Natural killer cell treated with Interleukin-12 subunit alpha and Interleukin-12 subunit beta and Interleukin-15 and Interleukin-18, amount 100 ng/mL, for 72 hours (primary cell): ENCODE data around the gene CYP3A7. TPM values are rescaled to one million over a fixed set of nuclear protein-coding genes. Genes with fewer than 3 reads are reported as not detected.
"Not testable (repeated sequence)": the region's sequence is repeated elsewhere in the genome, so short reads cannot be mapped to it uniquely, and the experiment has no call there.

ENCODE experiments used
- ATAC-seq, 2 donors: fragments of 150-1000 bp; cut with Tn5 transposase in 1 of 2; sonication (Bioruptor Pico), chemical (Tn5 transposase) in 1 of 2; 2 replicates each; pipeline ENCODE4 v1.10.0; 2021
- DNase-seq: peaks from one replicate; pipeline ENCODE4 v3.0.0; 2022; ENCODE audit warnings: low spot score
- H3K27ac Mint-ChIP-seq, 2 donors: 1 replicate in 1 of 2; 2 replicates in 1 of 2; pipeline ENCODE4 v1.8.0; 2022; ENCODE audit warnings: mixed read lengths in 2 of 2, mild to moderate bottlenecking in 1 of 2, moderate library complexity in 1 of 2
- H3K27me3 Mint-ChIP-seq, 2 donors: 1 replicate in 1 of 2; 2 replicates in 1 of 2; pipeline ENCODE4 v1.8.0; 2022; ENCODE audit warnings: mixed read lengths in 2 of 2
- H3K36me3 Mint-ChIP-seq: one replicate; pipeline ENCODE4 v1.8.0; 2022; ENCODE audit warnings: mixed read lengths
- H3K4me1 Mint-ChIP-seq, 2 donors: 1 replicate in 1 of 2; 2 replicates in 1 of 2; pipeline ENCODE4 v1.8.0; 2022; ENCODE audit warnings: low read depth in 2 of 2, mixed read lengths in 2 of 2, mild to moderate bottlenecking in 1 of 2
- H3K4me3 Mint-ChIP-seq: one replicate; pipeline ENCODE4 v1.8.0; 2022; ENCODE audit warnings: mixed read lengths
- H3K9me3 Mint-ChIP-seq: 2 replicates; pipeline ENCODE4 v1.8.0; 2022; ENCODE audit warnings: mixed read lengths
- total RNA-seq, 2 donors: library from RNA; stranded (reverse); gene quantifications; one replicate each; pipeline ENCODE4 v1.2.3, GENCODE V29; 2022

Gene CYP3A7
- total RNA-seq, 2 donors from 2014 or later: not detected

- not testable (repeated sequence) for H3K4me3 Mint-ChIP-seq, H3K4me1 Mint-ChIP-seq, DNase-seq, H3K9me3 Mint-ChIP-seq, H3K27ac Mint-ChIP-seq, ATAC-seq
- Mint-ChIP-seq H3K27me3 (peaks cover 13 to 19% of the 10 kb centered on the region in 2 donors), H3K36me3 (peaks cover 16% of the 10 kb centered on the region)
These were observed 49.0 kb downstream of the CYP3A7 start for GRCh38 chr7:99685871-99686608.

DNA sequence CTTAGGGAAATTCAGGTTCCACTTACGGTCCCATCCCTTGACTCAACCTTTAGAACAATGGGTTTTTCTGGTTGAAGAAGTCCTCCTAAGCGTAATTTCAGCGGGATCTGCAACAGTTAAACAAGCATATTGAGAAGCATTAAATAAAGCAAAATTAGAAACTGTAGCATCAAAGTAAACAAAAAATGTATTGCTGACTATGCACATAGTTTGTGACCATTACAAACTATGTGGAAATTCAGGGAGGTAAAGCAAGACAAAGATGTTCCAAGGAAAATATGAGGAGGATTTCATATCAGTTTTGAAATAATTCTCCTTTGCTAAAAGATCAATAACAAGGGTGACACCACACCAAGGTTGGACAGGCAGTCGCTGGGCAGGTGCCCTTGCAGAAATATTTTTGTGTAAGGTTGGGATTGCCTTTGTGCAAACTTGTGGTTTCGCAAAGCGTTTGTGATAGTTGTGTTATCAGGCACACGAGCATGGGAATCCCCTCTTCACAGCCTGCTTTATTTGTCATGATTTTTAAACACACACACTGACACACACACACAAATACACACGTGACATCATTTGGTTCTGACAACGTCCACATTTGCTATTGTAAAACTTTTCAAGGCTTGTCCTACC lies 49.8 kb downstream of the CYP3A7 start:
- H3K27ac Mint-ChIP-seq: no peak overlapping the region
- peaks cover 16% of the 10 kb centered on the region for H3K36me3 Mint-ChIP-seq
- no peaks in the 10 kb centered on the region for H3K4me1 Mint-ChIP-seq
- ATAC-seq (no peak), DNase-seq (no peak)
- peaks cover 13 to 21% of the 10 kb centered on the region in 2 donors for H3K27me3 Mint-ChIP-seq
- no peak overlapping the region for H3K4me3 Mint-ChIP-seq
- H3K9me3 Mint-ChIP-seq: peaks cover 8% of the 10 kb centered on the region

DNA sequence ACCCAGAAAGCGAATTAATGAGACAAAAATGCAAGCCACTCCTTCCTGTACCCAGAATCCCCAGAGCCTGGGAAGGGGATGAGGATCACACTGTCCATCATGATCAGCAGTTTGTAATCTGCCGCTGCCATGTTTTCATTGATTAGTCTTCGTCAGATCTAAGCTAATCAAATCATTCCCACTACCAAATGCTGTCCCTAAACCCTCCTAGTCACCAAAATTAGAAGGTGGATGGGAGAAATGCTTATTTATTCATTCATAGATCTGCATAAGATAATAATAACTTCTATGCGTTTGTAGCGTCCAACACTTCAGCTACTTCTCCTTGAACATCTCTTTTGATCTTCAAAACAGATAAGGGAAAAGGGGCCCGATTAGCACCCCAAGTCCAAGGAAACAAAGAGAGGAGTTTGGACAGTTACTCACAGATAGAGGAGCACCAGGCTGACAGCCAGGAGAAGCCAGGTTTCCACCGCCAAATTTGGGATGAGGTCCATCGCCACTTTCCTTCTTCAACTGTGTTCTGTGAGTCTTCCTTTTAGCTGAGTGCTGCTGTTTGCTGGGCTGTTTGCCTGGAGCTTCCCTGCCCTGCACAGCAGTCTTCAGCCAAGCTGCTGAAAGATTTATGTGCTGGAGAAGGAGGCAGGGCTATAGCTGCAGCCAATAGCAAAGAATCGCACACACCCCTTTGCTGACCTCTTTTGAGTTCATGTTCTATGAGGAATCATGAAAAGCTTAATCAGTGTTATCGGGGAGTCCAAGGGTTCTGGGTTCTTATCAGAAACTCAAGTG lies 55.4 kb downstream of the CYP3A7 start, which contains the start of gene CYP3A5:
Gene CYP3A5 (minus strand): TSS at position 597 of the 792 bp plus-strand sequence. CDS start 100 bp downstream, at position 497.
- Mint-ChIP-seq H3K9me3 (no peaks in the 10 kb centered on the region), H3K27ac (no peak within 1 kb of the TSS), H3K4me1 (peaks cover 3 to 9% of the 10 kb centered on the region in 2 donors), H3K4me3 (no peak within 1 kb of the TSS), H3K27me3 (peaks cover 0 to 11% of the 10 kb centered on the region in 2 donors), H3K36me3 (no peaks in the 10 kb centered on the region)
- ATAC-seq: no peak
- DNase-seq: no peak

- H3K27me3 Mint-ChIP-seq: peaks cover 0 to 11% of the 10 kb centered on the region in 2 donors
- no peak overlapping the region for H3K27ac Mint-ChIP-seq
- DNase-seq (no peak), ATAC-seq (no peak)
- H3K36me3 Mint-ChIP-seq: no peaks in the 10 kb centered on the region
- H3K9me3 Mint-ChIP-seq: no peaks in the 10 kb centered on the region
- peaks cover 3 to 9% of the 10 kb centered on the region in 2 donors for H3K4me1 Mint-ChIP-seq
- no peak overlapping the region for H3K4me3 Mint-ChIP-seq
These were observed 56.0 kb downstream of the CYP3A7 start for GRCh38 chr7:99679032-99679399.

DNA sequence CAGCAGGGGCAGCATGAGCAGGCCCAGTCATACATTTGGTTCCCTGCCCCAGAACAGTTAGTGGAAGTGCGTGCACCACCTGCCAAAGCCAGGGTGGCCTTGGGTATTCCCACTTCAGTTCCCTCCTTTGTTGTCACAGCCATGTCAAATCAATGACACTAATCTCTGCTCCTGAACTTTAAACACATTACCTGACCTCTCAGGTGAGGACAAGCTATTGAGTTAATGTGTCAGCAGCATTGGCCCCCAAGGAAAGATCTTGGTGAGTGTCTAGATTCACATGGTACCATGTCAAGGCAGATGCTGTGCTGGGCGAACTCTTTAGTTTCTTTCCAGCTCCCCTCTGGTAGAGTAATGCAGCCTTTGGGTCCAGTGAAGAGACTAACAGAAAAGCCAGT lies 57.3 kb downstream of the CYP3A7 start:
- Mint-ChIP-seq H3K4me3 (no peak overlapping the region), H3K4me1 (peaks cover 3 to 9% of the 10 kb centered on the region in 2 donors), H3K9me3 (no peaks in the 10 kb centered on the region), H3K27me3 (peaks cover 0 to 7% of the 10 kb centered on the region in 2 donors), H3K36me3 (no peaks in the 10 kb centered on the region), H3K27ac (no peak overlapping the region)
- no peak for ATAC-seq
- DNase-seq: no peak

- ATAC-seq (no peak), DNase-seq (no peak)
- H3K36me3 Mint-ChIP-seq: no peaks in the 10 kb centered on the region
- no peaks in the 10 kb centered on the region for H3K9me3 Mint-ChIP-seq
- H3K4me3 Mint-ChIP-seq: no peak overlapping the region
- H3K27me3 Mint-ChIP-seq: peaks cover 0 to 6% of the 10 kb centered on the region in 2 donors
- no peak overlapping the region for H3K27ac Mint-ChIP-seq
- H3K4me1 Mint-ChIP-seq: peaks cover 3 to 9% of the 10 kb centered on the region in 2 donors
These were observed 57.9 kb downstream of the CYP3A7 start for GRCh38 chr7:99677013-99677647.

DNA sequence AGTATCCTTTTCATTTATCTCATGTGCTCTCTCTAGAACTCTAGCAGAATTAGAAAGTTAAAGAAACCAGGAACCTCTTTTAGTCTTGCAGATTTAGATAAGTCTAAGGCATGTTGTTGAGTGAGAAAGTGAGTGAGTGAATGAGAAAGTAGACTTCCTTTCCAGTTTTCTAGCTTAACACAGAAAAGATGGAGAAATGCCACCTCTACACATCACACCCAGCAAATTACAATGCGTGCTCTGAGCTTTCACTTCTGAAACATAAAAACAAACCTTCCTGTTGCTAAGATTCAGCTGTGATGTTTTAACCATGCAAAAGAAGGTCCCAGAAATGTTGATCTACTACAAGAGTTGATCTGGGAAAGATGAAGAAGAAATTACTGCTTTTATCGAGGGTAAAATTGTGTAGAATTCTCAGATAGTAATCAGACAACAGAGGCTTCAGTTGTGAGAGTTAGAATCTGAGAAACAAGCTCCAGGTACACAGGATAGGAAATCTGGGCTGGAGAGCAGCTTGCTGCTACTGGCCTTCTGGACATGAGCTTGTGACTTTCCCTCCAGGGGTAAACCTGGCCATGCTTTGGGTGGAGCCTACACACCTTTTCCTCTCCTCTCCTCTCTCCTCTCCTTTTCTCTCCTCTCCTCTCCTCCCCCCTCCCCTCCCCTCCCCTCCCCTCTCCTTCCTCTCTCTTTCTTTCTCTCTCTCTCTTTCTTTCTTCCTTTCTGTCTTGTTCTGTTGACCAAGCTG lies 59.8 kb downstream of the CYP3A7 start:
- H3K4me3 Mint-ChIP-seq: no peak overlapping the region
- H3K36me3 Mint-ChIP-seq: no peaks in the 10 kb centered on the region
- ATAC-seq (no peak), DNase-seq (no peak)
- peaks cover 0 to 1% of the 10 kb centered on the region in 2 donors for H3K27me3 Mint-ChIP-seq
- peaks cover 3 to 9% of the 10 kb centered on the region in 2 donors for H3K4me1 Mint-ChIP-seq
- H3K9me3 Mint-ChIP-seq: no peaks in the 10 kb centered on the region
- H3K27ac Mint-ChIP-seq: peak overlapping the region in 1 of 2 donors; percentile 62

DNA sequence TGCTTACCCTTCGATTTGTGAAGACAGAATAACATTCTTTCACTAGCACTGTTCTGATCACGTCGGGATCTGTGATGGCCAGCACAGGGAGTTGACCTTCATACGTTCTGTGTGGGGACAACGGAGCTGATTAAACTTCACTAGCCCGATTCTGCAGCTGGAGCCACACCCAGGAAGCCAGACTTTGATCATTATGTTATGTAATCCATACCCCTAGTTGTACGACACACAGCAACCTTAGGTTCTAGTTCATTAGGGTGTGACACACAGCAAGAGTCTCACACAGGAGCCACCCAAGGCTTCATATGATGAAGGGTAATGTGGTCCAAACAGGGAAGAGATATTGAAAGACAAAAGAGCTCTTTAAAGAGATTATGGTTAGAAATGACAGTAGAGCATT lies 62.4 kb downstream of the CYP3A7 start:
- peaks cover 3 to 9% of the 10 kb centered on the region in 2 donors for H3K4me1 Mint-ChIP-seq
- no peak for ATAC-seq
- no peak for DNase-seq
- no peak overlapping the region for H3K4me3 Mint-ChIP-seq
- no peaks in the 10 kb centered on the region for H3K27me3 Mint-ChIP-seq
- no peak overlapping the region for H3K27ac Mint-ChIP-seq
- no peaks in the 10 kb centered on the region for H3K36me3 Mint-ChIP-seq
- no peaks in the 10 kb centered on the region for H3K9me3 Mint-ChIP-seq

DNA sequence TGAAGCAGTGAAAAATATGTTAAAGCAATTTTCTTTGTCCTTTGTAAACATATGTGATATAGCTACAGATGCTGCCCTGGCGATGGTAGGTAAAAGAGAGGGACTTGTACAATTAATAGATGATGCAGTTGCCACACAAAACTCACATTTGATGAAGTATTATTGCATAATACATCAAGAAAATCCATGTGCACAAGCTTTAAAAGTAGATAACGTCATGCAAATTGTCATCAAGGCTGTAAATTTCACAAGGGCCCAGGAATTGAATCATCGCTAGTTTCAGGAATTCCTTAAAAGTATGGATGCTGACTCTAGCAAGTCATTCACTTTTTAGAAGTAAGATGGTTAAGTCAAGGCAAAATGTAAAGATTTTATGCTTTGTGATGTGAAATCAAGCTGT lies 65.2 kb downstream of the CYP3A7 start:
- ATAC-seq: no peak
- no peak overlapping the region for H3K27ac Mint-ChIP-seq
- no peaks in the 10 kb centered on the region for H3K27me3 Mint-ChIP-seq
- no peak for DNase-seq
- no peak overlapping the region for H3K4me3 Mint-ChIP-seq
- H3K9me3 Mint-ChIP-seq: no peaks in the 10 kb centered on the region
- H3K36me3 Mint-ChIP-seq: no peaks in the 10 kb centered on the region
- H3K4me1 Mint-ChIP-seq: peaks cover 0 to 1% of the 10 kb centered on the region in 2 donors

GRCh38 chr7:99668541-99668940 lies 66.5 kb downstream of the CYP3A7 start:
- no peak overlapping the region for H3K27ac Mint-ChIP-seq
- H3K9me3 Mint-ChIP-seq: no peaks in the 10 kb centered on the region
- DNase-seq (no peak), ATAC-seq (no peak)
- H3K4me3 Mint-ChIP-seq: no peak overlapping the region
- peaks cover 5% of the 10 kb centered on the region for H3K36me3 Mint-ChIP-seq
- no peaks in the 10 kb centered on the region for H3K27me3 Mint-ChIP-seq
- H3K4me1 Mint-ChIP-seq: no peaks in the 10 kb centered on the region

GRCh38 chr7:99667179-99667578 lies 67.8 kb downstream of the CYP3A7 start:
- no peak overlapping the region for H3K4me3 Mint-ChIP-seq
- H3K27me3 Mint-ChIP-seq: no peaks in the 10 kb centered on the region
- no peaks in the 10 kb centered on the region for H3K9me3 Mint-ChIP-seq
- peaks cover 5% of the 10 kb centered on the region for H3K36me3 Mint-ChIP-seq
- ATAC-seq (no peak), DNase-seq (no peak)
- no peaks in the 10 kb centered on the region for H3K4me1 Mint-ChIP-seq
- H3K27ac Mint-ChIP-seq: no peak overlapping the region

DNA sequence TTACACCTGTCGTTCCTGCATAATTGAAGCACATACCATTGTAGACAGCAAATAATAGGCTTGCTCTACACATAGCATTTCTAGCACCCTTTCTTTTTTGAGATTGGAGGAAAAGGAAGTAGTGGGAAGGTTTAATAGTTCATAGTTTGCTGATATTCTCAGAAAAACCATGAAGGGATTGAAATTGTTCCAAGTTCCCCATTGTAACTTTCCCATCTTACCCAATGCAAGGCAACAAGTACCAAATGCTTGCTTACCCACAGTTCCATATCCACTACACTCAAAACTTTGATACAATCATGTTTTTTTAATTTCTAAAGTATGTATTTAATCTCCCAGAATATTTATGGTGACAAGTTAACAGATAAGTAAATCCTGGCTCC lies 69.0 kb downstream of the CYP3A7 start:
- Mint-ChIP-seq H3K9me3 (no peaks in the 10 kb centered on the region), H3K27ac (no peak overlapping the region), H3K36me3 (peaks cover 5% of the 10 kb centered on the region), H3K4me1 (no peaks in the 10 kb centered on the region), H3K27me3 (no peaks in the 10 kb centered on the region), H3K4me3 (no peak overlapping the region)
- DNase-seq (no peak), ATAC-seq (no peak)
